KBM-7 (cell line): ENCODE measurements around the gene RAB37.

Experiments used
- DNase-seq: peaks from one replicate; pipeline ENCODE4 v3.0.0-alpha.2; 2015
- in situ Hi-C: fragments of 300-500 bp; cut with MboI; formaldehyde crosslinking; loops from 2 replicates; pipeline ENCODE4 v1.14.3; 2020; ENCODE audit warnings: low sequenced_read_pairs, low pct_unique_long_range_greater_than_20kb, mixed read lengths

Gene RAB37

DNA sequence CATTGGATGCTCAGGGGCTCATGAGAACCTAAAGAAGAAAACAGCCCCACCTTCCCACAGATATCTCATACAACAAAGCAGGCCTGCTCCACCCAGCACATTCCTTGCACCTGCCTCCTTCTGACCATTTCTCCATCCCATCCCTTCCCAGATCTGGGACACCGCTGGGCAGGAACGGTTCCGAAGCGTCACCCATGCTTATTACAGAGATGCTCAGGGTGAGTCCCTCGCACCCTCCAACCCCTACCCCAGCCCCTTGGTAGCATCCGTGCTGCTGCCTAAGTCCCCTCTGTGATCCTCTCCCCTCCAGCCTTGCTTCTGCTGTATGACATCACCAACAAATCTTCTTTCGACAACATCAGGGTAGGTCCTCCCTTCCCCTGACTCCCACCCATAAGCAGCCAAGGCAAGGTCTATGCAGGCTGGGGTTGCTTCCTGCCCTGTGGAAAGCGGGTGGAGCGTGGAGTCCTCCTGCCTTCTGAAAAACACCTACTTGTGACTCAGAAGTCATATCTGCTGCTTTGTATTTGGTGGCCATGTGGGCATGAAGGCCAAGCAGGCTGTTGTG lies 6.0 kb downstream of the RAB37 start:
- no peak for DNase-seq
- in situ Hi-C loops, result no loop called here

DNA sequence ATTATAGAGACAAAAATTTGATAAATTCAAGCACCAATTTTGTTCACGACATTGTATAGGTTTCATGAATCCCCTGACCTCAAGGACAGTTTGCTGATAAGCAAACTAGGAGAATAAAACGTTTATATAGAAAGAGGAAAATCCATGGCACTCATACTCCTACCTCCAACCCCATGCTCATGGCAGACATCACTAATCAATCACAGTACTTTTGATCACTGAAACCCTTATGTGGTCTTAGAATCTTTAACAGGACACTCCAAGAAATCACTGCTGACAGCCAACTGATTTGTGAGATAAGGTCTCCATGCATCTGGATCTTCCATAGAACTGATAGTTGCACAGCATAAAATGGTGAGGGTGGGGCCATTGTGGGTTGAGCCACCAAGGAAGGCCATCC lies 6.7 kb downstream of the RAB37 start:
- DNase-seq, result no peak
- in situ Hi-C loops, result no loop called here

DNA sequence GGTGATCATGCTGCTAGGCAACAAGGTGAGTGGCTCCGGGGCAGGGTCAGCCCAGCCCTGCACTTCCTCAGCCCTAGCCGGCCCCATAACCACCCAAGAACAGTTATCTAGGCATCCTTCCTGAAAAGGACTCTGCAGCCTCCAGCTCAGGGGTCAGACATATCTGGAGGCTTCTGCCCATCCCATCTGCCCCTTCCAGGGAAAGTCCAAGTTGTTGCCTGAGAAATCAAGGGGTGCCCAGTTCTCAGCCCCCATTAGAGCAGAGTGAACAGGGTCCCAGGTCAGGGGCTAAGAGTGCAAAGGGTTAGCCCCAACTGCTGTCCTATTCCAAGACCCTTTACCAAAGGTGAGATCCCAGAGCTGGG lies 7.3 kb downstream of the RAB37 start:
- in situ Hi-C loops, result no loop called here

DNA sequence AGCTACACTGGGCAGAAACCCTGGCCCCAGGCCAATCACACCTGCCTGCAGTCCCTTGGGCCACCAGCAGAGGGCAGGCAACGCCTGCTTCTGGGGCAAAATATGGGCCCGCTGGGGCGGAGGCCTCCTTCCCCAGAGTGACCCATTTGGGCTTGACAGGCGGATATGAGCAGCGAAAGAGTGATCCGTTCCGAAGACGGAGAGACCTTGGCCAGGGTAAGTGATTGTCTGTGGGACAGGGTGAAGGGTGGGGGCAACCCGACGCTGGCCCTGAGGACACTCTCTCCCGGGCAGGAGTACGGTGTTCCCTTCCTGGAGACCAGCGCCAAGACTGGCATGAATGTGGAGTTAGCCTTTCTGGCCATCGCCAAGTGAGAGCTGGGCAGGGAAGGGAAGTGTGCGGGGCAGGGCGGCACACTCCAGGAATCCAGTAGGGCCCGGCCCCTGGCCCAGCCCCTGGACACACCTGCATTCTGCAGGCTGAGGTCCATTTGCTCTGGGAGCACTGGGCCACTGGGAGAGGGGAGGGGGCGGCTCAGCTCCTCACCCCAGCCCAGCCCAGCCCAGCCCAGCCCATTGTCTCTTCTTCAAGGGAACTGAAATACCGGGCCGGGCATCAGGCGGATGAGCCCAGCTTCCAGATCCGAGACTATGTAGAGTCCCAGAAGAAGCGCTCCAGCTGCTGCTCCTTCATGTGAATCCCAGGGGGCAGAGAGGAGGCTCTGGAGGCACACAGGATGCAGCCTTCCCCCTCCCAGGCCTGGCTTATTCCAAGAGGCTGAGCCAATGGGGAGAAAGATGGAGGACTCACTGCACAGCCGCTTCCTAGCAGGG lies 7.9 kb downstream of the RAB37 start:
- DNase-seq, result peak; percentile 81
- in situ Hi-C loops, result no loop called here

More for the DNA sequence above, 7.3 kb downstream of the RAB37 start:
- DNase-seq, result no peak

GRCh38 chr17:74745548-74746177 lies 8.6 kb downstream of the RAB37 start:
- in situ Hi-C loops, result no loop called here
- no peak for DNase-seq

- no peak for DNase-seq
- in situ Hi-C loops, result no loop called here
Measured at GRCh38 chr17:74746376-74746775, 9.3 kb downstream of the RAB37 start.

GRCh38 chr17:74746922-74747321 lies 9.9 kb downstream of the RAB37 start:
- peak; percentile 52 for DNase-seq
- in situ Hi-C loops, result no loop called here

DNA sequence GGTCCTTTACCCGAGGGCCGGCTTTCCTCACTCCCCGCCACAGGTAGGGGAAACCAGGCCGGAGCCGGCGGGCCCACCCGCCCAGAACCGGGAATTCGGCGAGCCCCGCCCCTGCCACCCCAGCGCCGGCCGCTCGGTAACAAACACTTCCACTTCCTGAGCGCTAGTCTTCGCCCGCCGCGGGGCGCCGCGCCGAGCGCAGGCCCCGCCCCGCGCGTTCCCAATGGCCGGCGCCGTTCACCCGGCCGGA lies 11.1 kb downstream of the RAB37 start:
- in situ Hi-C loops, result no loop called here
- no peak for DNase-seq

- DNase-seq, result peak; percentile 94
- in situ Hi-C loops, result no loop called here
Measured at GRCh38 chr17:74748529-74749278, 11.6 kb downstream of the RAB37 start, which contains the start of gene NHERF1. TSS of gene NHERF1 (plus strand) at chr17:74748628. CDS start at chr17:74748847, 219 bp downstream.

DNA sequence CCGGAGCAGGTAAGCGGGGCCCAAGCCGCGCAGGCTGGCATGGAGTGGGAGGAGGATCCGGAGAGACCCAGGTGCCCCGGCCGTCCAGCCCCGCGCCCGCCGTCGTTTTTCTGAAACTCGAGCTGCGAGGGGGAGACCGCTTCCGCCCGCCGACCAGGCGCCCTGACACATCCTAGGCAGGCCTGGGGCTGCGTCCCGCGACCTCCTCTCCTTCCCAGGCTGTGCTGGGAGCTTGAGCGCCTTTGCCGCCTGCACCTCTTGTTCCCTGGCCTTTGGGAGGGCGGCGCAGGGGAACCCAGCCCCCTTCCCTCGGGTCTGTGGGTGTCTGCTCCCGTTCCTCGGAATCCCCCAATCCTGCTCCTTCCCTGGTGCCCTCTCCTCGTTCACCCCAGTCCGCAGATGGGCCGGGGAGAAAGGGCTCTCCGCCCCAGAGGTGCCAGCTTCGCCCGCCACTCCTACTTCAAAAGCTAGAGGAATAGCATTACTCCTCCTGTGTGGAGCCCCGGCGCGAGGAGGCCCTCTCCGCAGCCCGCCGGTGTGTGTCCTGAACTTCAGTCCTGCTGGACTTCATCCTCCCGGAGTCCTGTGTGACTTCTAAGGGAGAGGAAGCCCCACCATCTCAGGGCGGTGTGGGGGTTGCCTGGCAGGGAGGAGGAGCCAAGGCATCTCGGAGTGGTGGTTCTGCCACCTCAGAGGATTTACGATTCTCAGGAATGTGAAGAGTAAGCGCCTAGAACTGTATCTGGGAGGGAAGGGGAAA lies 12.4 kb downstream of the RAB37 start:
- DNase-seq, result no peak
- in situ Hi-C loops, result no loop called here

- in situ Hi-C loops, result no loop called here
- DNase-seq, result no peak
Measured at GRCh38 chr17:74750039-74750326, 12.9 kb downstream of the RAB37 start.

DNA sequence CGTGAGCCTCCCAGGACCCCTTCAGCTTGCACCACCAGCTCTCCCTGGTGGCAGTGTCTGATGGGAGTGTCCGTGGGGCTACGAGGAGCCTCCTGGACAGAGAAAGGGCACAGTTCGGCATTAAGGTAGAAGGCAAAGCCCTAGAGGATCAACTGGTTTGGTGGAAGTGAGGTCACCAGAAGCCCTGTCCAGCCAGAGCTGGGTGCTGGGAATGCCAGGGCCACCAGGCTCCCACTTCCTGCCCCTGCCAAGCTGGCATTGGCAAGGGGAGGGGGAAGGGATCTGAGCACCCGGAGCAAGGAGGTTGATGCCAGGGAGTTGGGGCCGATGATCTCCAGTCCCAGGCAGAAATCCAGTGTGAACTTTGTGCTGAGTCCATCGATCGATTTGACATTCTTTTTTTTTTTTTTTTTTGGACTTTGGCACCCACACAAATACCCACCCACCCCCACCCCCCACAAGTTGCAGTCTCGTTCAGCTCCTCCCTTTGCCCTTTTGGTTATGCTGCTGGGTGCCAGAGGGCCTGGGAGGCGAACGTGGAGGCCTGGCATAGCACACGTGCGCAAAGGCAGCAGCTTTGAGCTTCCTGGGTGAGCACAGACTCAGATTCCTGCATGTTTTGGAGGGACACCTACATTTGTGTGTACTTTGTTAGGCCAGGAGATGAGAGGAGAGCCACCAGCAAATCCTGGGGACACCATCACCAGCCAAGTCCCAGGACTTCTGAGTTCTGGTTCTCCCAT lies 13.4 kb downstream of the RAB37 start:
- in situ Hi-C loops, result no loop called here
- DNase-seq, result no peak

- in situ Hi-C loops, result no loop called here
- DNase-seq, result no peak
Measured at GRCh38 chr17:74752415-74752814, 15.4 kb downstream of the RAB37 start.

DNA sequence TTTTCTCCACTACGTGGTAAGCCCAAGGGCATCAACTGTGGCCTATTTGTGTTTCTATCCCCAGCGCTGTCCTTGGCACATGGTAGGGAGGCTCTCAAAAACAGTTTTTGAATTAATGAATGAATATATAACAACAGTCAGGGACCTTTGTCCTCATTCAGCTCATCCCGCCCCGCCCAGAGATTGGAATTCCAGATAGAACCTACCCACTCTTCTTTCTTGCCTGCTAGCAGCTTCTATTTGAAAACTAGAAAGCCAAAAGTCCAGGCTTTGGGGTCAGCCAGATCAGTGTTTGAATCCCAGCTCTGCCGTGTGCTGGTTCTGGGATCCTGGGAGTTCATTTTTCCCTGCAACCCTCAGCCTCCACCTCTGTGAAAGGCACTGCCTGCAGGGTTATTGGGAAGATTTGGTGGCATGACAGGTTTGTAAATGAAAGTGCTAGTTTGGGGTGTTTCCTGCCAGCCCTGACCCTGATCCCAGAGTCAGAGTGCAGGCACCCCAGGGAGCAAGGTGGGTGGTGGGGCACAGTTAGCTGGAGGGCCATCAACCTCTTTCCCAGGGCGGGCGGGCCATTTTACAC lies 15.9 kb downstream of the RAB37 start:
- no peak for DNase-seq
- in situ Hi-C loops, result no loop called here

GRCh38 chr17:74754832-74755231 lies 17.8 kb downstream of the RAB37 start:
- in situ Hi-C loops, result no loop called here
- DNase-seq, result no peak

GRCh38 chr17:74755533-74755932 lies 18.5 kb downstream of the RAB37 start:
- DNase-seq, result no peak
- in situ Hi-C loops, result no loop called here

GRCh38 chr17:74756891-74757290 lies 19.8 kb downstream of the RAB37 start:
- DNase-seq, result no peak
- in situ Hi-C loops, result no loop called here

DNA sequence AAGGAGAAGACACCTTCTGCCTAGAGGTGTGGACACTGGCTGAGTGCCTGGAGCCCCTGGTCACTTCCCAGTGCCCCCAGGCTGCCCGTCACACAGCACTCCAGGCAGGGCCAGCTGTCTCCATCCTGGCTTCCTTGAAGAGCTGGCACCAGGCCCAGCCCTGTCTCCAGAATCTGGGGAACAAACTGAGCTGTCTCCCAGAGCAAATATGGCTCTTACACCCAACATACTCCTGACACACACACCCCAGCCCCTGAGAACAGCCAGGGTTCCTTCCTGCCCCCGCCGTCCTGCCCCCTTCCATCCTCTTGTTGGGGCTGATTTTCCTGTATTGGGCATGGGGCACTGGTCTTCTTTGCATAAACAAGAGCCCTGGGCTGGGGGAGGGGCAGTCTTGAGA lies 20.4 kb downstream of the RAB37 start:
- in situ Hi-C loops, result no loop called here
- no peak for DNase-seq
